DMS114 treated with DMSO at 0.1 percent for 48 hours (cell line): Measurements from ENCODE around the gene WNT1.

Experiments
- DNase-seq: peaks from one replicate; lab custom pipeline; 2025; ENCODE audit not compliant: unreplicated experiment; lab: John Stamatoyannopoulos, UW

The WNT1 gene

DNA sequence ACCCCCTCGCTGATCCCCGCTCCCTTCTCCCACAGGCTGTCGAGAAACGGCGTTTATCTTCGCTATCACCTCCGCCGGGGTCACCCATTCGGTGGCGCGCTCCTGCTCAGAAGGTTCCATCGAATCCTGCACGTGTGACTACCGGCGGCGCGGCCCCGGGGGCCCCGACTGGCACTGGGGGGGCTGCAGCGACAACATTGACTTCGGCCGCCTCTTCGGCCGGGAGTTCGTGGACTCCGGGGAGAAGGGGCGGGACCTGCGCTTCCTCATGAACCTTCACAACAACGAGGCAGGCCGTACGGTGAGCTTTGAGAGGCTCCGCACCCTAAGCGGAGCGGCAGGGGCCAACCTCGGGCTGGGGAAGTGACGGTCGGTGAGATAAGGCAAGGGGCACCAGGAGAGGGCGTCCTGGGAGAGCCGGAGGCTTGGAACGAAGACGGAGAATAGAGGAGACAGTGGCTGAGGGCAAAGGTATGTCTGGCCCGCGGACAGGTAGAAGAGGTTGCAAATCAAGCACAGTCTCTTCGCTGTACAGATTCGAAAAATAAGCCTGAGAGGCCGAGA lies 2.3 kb downstream of the WNT1 start:
- no peak for DNase-seq

DNA sequence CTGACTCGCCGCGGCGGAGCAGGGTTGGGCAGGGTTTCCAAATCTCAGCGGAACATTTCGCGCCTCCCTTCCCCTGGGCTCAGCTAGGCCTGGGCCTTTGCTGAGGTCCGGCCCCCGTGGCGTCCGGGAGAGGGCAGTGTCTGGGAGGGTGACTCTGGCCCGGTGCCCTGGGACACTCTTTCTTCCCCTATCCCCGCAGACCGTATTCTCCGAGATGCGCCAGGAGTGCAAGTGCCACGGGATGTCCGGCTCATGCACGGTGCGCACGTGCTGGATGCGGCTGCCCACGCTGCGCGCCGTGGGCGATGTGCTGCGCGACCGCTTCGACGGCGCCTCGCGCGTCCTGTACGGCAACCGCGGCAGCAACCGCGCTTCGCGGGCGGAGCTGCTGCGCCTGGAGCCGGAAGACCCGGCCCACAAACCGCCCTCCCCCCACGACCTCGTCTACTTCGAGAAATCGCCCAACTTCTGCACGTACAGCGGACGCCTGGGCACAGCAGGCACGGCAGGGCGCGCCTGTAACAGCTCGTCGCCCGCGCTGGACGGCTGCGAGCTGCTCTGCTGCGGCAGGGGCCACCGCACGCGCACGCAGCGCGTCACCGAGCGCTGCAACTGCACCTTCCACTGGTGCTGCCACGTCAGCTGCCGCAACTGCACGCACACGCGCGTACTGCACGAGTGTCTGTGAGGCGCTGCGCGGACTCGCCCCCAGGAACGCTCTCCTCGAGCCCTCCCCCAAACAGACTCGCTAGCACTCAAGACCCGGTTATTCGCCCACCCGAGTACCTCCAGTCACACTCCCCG lies 3.0 kb downstream of the WNT1 start:
- no peak for DNase-seq

DNA sequence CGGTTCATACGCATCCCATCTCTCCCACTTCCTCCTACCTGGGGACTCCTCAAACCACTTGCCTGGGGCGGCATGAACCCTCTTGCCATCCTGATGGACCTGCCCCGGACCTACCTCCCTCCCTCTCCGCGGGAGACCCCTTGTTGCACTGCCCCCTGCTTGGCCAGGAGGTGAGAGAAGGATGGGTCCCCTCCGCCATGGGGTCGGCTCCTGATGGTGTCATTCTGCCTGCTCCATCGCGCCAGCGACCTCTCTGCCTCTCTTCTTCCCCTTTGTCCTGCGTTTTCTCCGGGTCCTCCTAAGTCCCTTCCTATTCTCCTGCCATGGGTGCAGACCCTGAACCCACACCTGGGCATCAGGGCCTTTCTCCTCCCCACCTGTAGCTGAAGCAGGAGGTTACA lies 3.6 kb downstream of the WNT1 start:
- DNase-seq, result no peak

DNA sequence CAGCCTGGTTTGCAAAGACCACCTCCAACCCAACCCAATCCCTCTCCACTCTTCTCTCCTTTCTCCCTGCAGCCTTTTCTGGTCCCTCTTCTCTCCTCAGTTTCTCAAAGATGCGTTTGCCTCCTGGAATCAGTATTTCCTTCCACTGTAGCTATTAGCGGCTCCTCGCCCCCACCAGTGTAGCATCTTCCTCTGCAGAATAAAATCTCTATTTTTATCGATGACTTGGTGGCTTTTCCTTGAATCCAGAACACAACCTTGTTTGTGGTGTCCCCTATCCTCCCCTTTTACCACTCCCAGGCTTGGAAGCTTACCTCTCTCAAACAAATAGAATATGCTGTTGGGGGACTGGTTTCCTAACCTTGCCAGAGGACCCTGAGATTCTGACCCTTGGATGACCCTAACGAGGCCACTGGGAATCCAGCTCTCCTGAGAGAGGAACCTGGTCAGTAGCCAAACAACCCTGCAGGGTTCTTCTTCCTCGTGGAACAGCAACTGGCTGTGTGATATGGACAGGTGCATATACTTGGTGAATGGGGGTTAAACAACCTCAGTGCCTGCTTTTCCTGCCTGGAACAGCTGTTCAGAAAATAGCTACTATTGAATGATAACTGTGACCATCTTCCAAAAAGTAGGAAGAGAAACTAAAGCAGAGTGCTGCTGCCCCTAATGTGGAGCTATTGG lies 4.4 kb downstream of the WNT1 start:
- no peak for DNase-seq

DNA sequence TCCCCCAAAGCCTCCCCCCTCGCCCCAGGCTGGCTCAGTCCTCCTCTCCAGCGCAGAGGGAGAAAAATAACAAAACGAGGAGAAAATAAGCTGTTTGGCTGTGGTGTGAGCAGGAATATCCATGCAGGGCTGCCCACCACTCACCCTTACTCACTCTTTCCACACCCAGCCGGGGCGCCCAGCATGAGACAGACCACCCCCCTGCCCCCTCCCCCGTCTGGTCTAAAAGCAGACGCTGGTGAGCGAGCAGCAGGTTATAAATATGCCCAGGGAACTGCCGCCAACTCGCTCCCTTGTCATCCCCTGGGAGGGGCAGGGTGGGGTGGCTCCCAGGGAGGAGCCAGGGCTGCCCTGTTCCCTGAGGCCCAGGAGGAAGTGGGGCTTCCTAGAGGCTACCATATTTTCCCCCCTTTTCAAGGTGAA lies 7.4 kb downstream of the WNT1 start:
- DNase-seq, result no peak

DNA sequence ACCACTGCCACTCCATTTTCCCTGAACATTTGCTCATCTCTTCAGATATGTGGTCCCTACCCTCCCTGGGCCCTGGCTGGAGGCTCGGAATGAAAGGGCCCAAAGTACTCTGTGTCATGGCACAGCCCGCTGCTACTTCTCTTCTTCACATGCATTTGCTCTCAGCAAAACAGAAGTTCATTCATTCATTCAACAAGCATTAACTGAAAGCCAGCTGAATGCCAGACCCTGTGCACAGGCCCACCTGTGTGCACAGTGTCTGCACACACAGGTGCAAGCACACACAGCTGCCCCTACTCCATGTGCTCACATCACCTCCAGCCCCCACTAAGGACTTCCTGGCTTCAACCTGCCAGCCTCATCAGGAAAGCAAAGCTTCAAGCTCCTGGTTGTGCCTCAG lies 7.8 kb downstream of the WNT1 start:
- DNase-seq, result no peak

DNA sequence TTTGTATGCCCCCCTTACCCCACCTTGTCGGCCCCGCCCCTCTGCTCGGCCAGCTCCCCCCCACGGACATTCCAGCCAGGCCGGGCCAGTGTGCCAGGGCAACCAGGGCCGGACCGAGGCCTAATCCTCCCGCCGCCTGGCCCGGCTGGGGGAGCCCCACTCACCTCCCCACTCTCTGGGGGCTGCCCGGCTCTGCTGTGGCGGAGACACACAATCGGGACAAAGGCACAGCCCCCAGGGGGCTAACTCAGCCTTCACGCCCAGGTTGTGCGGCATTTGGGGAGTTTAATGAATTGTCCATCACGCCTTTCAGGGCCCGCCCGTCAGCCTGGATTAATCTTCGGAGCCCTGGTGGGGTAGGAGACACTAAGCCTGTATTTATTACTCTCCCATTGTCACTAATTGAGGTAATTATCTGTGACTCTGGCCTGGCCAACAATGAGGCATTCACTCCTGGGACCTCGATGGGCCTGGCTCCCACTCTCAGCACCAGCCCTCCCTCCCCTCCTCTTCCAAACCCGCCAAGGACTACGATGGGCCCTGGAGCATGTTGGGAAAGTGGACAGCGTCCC lies 8.7 kb downstream of the WNT1 start:
- no peak for DNase-seq

DNA sequence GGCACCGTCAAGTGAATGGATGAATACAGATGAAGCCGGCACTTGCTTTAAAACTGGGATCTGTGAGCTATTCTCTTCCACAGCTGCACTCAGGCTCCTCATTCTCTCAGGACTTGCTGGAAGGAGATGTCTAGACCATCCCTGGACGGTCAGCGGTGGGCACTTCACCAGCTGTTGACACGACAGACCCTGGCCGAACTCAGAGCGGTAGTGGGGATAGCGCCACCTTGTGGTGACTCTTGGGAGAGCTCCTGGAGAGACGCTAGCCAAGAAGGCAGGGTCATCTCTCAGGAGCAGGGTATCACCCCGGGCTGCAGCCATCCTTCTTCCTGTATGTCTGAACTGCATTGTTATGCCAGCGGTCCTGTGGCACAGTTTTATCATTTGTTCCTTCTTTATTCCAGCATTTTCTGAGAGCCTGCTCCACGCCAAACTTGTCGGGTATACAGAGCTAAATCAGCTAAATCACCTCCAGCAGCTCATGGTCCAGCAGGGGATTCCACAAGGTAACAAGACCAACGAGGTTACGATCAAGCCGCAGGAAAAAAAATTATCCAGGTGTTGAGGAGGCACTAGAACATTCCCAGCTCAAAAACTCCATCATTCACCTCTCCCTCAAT lies 10.0 kb downstream of the WNT1 start:
- peak; percentile 33 for DNase-seq

DNA sequence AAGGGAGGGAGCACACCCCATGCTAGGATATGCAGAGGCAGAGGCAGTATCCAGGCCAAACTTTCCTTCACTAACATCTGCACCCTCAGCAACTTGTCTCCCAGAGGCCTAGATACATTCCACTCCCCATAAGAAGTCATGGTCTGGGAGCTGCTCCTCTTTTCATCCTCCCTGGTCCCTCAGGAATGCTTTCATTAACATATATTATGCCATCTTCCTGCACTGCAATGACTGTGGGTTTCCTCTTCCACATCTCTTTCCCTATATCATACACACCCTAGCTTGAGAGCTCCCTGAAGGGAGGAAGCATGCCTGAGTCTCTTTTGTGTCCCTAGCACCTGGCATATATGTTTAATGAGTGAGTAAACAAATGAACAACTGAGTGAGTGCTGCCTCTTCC lies 12.4 kb downstream of the WNT1 start:
- DNase-seq, result no peak

DNA sequence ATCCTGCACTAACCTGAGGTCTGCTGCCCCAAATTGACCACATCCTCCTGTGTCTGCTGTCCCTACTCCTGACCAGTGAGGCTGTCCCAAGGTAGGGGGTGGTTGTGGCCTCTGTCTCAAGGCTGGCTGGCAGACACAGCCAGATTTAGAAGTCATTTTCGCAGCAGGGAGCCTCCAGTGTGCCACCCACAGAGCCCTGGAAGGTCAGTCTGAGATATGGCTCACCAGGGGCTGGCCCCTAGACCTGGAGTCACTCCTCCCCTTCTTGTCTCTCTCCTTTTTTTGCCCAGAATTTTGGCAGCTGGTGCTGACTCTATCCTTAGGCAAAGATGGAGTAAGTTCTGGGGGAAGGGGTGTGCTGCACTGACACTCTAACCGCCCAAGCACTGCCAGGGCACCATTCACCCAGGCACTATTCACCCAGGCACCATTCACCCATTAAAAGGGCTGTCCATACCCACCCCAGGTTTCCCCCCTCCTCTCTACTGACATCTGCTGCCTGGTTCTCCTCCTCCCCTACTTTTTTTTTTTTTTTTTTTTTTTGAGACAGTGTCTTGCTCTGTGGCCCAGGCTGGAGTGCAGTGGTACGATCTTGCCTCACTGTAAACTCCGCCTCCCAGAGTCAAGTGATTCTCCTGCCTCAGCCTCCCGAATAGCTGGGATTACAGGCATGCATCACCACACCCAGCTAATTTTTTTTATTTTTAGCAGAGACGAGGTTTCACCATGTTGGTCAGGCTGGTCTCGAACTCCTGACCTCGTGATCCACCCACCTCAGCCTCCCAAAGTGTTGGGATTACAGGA lies 13.3 kb downstream of the WNT1 start:
- no peak for DNase-seq

DNA sequence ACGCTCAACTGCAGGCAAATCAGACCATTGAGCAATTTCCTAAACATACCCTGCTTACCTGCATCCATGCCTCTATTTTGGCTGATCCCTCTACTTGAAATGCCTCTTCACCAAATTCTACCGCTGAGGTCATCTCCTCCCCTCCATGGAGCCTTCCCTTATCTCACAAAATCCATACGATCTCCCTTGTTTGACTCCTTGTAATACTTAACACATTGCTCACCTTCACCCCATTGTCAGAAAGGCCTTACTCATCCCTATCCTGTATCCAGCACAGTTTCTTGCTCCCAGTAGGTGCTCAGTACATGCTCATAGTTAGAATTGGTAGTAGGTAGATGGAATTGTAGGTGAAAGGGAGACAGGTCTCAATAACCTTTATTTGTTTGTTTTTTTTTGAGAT lies 15.7 kb downstream of the WNT1 start:
- DNase-seq, result no peak

DNA sequence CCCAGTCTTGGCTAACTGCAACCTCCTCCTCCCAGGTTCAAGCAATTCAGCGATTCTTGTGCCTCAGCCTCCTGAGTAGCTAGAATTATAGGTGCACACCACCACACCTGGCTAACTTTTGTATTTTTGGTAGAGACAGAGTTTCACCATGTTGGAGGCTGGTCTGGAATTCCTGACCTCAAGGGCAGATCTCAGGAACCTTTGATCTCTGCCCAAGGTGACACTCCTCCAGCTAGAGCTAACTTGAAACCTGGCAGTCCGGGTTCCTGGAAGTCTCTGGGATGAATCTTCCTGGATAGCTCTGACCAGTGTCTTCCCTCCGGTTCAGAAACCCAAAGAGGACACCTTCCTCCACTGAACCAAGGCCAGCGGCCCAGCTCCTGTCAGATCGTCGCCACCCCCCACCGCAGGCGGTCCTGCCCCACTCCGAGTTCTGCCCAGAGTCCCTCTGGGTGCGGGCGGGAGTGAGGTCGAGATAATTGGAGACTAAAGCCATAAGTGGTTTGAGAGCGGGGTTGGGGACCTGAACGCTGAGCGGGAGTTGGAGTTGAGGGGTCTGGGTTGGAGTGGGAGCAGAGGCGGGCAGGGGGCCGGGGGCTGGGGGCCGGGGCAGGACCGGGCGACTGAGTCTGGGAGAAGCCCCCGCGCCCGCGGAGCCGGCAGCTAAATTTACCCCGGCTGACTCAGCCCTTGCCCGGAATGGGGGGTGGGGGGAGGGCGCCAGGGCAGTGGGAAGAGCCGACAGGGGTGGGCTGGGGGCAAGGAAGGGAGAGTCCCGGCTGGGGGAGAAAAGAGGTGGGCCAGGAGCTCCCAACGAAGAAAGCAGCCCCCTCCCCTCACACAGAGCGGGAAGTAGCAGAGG lies 16.3 kb downstream of the WNT1 start:
- no peak for DNase-seq

DNA sequence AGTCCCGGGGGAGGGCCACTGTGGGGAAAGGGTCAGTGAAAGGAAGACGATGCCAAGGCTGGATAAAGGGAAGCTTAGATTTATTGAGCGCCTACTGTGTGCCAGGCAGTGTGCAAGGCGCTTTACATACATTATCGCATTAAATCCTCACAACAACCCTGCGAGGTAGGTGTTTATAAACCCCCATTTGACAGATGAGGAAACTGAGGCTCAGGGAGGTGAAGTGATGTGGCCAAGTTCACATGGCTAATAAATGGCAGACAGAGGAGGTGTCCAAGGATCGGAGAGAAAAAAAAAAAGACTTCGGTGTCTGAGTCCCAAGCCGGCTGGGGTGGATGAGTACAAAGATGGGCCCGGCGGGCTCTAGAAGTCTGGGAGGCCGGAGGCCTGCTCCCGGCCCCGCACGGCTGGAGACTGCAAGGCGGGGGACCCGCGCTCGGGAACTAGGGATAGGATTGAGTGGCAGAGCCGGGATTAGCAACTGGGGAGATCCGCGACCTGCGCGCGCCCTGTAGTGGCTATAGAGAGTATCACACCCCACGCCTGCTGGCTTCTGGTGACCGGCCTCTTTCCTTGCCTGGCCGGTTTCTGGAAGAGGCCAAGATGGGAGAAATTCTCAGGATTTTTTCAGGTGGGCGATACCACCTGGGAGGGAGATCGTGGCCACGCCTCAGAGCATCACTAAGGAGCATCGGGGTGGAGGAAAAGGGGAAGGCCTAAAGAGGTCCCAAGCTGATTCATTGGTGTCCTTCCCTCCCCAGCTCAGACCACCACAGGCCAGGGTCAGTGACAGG lies 17.2 kb downstream of the WNT1 start:
- peak; percentile 57 for DNase-seq

DNA sequence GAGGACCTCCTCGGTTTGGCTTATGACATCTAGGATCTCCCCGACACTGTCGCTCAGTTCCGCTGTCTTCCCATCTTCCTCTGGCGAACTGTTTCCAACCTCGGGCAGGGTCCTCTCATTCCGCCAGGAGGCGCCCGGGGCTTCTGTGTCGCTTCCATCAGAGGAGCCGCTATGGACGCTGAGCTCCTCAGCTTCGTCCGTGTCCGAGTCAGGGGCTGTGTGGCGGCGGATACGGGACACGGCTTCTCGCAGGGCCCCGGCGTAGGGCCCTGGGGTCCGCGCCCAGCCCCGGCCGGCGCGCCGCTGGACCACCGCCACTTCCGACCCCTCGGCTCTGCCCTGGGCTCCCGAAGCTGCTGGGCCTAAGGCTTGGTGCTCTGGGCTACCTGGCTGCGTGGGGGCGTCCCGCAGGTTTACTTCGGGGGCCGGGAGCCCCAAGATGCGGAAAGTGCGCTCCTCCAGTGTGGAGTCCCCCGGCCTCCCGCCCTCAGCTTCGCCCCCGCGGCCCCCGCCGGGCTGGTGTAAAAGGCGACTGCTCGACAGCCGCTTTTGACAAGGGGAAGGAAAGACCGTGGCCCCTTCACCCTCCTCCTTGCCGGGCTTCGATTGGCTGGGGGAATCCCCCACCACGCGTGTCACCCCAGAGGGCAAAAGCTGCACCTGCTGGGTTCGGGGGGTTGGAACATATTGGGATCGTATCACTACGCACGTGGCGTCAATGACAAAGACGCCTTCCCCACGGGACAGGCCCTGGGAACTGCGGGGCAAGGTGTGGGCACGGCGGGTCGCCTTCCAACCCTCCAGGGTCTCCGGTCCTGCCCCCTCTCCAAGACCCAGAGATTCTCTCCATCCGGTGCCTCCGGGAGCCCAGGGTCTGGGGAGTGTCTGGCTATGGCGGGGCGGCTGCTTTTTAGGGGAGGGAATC lies 18.9 kb downstream of the WNT1 start:
- peak; percentile 39 for DNase-seq

DNA sequence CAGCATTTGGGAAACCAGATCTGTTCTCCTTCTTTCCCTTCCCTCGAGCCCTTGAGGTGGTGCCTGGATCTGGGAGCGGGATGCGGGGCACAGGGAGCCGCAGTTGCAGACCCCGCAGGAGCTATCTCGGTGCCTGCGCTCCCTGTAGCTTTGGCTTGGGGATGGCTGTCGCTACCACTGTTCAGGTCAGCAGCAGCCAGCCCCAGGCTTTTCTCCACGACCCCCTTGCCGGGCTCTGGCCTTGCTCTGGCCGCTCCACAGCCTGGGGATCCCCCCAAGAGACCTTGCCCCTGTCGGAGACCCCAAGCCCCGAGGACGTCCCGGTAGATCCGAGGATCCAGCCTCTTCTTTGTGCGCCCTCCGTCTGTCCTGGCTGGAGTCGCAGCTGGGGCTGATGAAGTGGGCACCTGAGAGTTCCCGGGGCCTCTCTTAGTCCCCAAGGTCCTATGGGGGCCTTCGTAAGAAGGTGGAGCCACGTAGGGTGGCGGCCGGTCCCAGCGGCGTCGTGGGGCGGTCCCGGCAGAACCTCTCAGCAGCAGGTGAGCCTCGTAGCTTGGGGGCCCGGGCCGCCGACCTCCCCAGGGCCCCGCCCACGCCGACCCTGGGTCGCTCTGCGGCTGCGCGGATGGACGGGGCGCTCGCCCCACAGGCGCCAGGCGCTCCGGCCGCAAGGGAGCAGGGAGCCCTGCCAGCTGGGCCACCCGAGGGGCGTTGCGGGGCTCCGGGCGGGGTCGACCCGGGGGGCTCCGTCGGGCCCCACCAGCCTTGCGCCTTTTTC lies 19.8 kb downstream of the WNT1 start:
- no peak for DNase-seq

DNA sequence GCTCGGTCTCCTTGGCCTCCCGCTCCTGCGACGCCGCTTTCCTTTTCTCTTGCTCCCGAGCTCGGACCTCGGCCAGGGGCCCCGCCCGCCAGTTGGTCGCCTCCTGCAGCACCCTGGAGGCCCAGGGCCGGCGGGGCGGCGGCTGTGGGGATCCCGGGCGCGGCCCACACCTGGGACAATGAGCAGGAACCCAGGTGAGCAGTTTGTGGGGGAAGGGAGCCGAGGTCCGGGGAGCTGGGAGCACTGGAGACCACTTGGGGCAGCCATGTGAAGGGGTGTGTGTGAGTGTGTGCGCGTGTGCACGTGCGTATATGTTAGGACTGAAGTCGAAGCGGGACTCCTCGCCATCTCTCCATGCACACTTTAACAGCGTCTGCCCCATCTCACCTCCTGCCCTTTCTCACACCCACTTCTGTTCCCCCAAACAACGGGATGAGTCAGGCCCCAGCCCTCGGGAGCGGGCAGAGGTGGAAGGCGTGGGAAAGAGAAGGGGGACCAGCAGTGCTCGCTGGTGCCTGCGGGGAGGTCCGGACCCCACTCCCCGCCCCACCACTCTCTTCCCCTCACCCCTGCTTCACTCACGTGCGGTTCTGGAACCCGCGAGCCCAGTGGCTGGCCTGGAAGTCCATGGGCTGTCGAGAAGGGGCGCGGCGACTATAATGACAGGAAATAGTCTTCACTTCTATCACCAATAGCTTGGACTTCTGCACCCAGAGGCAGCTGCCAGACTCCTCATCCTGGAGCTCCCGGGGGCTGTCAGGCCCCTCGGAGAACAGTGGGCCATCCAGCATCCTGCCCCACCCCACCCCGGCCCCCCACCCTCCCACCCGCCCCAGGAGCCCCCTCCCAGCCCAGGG lies 20.6 kb downstream of the WNT1 start:
- DNase-seq, result no peak
